ENCODE measurements around the gene LITAF. TPM values are rescaled to one million over a fixed set of nuclear protein-coding genes. Genes with fewer than 3 reads are reported as not detected.
"Not testable (repeated sequence)": the region's sequence is repeated elsewhere in the genome, so short reads cannot be mapped to it uniquely, and the experiment has no call there.

The LITAF gene
- polyA plus RNA-seq, 4 donors = 123 to 141 (median 127) TPM

- DNase-seq (ENCODE audit: low read depth in 4 of 4, low spot score in 3 of 4) = no peak
Observed at GRCh38 chr16:11529285-11529684, 57.4 kb downstream of the LITAF start.

- no peak for DNase-seq (ENCODE audit: low read depth in 4 of 4, low spot score in 3 of 4)
Observed at GRCh38 chr16:11528053-11528452, 58.7 kb downstream of the LITAF start.

GRCh38 chr16:11526655-11527350 is 59.9 kb downstream of the LITAF start:
- DNase-seq (ENCODE audit: low read depth in 4 of 4, low spot score in 3 of 4) = no peak

DNA sequence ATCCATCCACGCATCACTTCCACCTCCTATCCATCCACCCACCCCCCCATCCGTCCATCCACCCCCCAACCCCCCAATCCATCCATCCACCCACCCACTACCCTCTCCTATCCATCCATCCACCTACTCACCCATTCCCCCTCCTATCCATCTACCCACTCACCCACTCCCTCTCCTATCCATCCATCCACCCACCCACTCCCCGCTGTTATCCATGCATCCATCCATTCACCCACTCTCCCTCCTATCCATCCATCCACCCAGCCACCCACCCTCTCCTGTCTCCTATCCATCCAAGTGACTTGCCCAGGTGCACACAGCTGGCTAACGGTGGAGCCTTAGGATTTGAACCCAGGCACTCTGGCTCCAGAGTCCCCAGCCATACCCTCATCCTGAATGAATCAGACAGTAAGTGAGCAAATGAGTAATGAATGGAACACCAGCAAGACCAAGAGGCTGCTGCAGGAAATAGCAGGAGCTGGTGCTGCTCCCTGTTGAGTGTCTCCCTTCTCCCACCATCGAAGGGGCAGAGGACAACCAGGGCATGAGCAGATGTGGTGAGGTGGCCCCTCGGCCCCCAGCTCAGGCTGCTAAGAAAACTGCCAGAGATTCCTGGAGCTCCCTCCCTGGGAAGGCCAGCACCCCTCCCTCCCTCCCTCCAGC is 62.5 kb downstream of the LITAF start:
- no peak for DNase-seq (ENCODE audit: low read depth in 4 of 4, low spot score in 3 of 4)

- DNase-seq (ENCODE audit: low read depth in 4 of 4, low spot score in 3 of 4) = no peak
Observed at GRCh38 chr16:11521055-11521454, 65.7 kb downstream of the LITAF start.

DNA sequence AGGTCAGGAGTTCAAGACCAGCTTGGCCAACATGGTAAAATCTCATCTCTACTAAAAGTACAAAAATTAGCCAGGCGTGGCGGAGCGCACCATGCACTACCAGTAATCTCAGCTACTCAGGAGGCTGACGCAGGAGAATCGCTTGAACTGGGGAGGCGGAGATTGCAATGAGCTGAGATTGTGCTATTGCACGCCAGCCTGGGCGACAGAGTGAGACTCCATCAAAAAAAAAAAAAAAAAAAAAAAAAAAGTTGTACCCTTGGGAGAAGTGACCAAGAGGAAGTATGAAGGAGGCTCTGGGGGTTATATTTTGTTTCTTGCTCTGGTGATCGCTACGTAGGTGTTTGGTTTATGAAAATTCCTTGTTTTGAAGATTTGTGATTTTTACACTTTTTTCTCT is 66.3 kb downstream of the LITAF start:
- DNase-seq (ENCODE audit: low read depth in 4 of 4, low spot score in 3 of 4) = no peak

DNA sequence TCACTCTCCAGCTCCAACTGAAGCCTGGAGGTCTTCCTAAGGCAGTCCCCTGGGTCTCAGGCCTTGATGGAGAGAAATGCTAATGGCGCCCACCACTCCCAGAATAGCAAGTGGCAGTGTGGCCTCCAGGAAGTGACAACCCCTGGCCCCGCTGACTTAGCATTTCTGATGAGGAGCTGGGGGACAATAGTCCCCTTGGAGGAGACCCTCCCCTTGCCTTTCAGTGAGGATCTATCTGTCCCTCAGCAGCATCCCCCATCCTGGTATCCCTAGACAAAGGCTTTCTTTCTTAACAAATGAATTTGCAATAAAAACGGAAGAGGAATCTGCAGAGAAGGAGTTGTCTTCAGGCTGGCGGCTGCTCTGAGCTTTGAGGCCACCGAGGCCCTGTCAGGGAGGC is 68.8 kb downstream of the LITAF start:
- no peak for DNase-seq (ENCODE audit: low read depth in 4 of 4, low spot score in 3 of 4)

DNA sequence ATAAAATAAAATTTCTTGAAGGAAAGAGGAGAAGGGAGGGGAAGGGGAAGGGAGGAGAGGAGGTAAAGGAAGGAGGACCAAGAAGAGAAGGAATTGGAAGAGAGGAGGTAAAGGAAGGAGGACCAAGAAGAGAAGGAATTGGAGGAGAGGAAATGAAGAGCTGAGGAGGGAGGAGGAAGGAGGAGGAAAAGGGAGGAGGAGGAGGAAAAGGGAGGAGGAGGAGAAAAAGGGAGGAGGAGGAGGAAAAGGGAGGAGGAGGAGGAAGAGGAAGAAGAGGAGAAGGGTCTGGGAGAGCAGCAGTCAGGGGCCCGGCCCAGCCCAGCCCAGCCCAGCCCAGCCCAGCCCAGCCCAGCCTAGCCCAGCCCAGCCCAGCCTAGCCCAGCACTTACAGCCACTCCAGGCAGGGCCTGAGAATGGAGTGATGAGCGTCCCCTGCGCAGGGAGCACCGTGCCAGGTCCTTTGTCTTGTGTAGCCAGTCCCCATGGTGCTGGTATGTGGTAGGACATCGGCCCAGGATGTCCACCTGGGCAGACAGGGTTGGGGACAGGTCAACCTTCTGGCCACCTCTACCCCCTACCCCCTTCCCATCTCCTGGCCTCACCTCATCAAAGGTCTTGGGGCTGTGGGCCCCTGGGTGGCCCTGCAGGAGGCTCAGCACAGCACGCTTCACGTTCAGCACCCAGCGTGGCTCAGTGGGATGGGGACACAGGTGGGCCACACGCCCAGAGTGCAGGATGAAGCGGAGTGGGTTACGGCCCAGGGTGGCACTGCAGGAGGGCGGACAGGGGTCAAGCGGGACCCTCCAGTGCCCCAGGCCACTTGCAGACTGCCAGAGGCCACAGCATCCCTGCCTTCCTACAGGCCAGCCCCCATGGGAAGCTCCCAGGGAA is 70.9 kb downstream of the LITAF start:
- no peak for DNase-seq (ENCODE audit: low read depth in 4 of 4, low spot score in 3 of 4)

- no peak for DNase-seq (ENCODE audit: low read depth in 4 of 4, low spot score in 3 of 4)
Observed at GRCh38 chr16:11514283-11514682, 72.4 kb downstream of the LITAF start.

DNA sequence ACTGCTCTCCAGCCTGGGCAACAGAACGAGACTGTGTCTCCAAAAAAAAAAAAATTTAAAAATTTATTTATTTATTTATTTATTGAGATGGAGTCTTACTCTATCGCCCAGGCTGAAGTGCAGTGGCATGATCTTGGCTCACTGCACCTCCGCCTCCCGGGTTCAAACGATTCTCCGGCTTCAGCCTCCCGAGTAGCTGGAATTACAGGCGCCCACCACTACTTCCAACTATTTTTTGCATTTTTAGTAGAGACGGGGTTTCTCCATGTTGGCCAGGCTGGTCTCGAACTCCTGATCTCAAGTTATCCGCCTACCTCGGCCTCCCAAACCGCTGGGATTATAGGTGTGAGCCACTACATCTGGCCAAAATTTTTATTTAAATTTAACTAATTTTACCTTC is 73.4 kb downstream of the LITAF start:
- not testable (repeated sequence) for DNase-seq (ENCODE audit: low read depth in 4 of 4, low spot score in 3 of 4)

DNA sequence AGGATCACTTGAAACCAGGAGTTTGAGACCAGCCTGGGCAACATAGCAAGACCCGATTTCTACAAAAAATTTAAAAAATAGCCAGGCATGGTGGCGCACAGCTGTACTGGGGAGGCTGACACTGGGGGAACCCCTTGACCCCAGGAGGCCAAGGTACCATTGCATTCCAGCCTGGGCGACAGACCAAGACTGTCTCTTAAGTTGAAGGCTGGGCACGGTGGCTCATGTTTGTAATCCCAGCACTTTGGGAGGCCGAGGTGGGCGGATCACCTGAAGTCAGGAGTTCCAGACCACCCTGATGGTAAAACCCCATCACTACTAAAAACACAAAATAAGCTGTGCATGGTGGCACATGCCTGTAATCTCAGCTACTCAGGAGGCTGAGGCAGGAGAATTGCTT is 74.9 kb downstream of the LITAF start:
- no peak for DNase-seq (ENCODE audit: low read depth in 4 of 4, low spot score in 3 of 4)

- DNase-seq (ENCODE audit: low read depth in 4 of 4, low spot score in 3 of 4) = no peak
Observed at GRCh38 chr16:11511328-11511727, 75.4 kb downstream of the LITAF start.

DNA sequence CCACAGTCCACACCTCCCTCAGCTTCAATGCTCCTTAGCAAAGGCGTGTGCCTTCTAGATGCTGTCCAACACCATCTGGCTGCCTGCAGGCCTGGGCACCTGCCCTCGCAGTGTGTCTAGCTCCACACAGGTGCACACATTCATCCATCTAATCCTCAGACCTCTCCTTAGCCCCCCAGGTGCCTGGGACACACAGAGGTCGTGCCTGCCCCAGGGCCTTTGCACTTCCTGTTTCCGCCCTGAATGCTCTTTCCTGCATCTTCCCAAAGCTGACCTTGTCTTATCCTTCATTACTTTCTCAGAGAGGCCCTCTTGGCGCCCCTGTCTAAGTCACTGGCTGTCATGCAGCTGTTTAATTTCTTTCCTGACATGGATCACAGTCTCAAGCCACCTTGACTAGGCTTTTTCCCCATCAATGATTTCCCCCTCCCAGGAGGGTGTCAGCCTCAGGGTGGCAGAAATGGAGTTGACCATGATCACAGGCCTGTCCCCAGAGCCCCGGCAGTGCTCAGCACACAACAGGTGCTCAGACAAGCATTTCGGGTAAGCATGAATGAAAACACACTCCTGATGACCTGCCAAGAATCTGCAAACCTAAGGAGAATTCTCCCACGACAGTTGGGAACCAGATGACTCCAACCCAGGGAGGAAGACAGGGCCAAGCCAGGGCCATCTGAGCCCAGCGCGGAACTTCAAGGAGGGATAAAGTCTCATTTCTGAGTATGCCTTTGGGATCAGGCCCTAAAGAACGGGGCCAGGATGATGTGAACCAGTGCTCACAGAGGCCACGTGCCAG is 76.3 kb downstream of the LITAF start:
- DNase-seq (ENCODE audit: low read depth in 4 of 4, low spot score in 3 of 4) = no peak

GRCh38 chr16:11507991-11508390 is 78.7 kb downstream of the LITAF start:
- DNase-seq (ENCODE audit: low read depth in 4 of 4, low spot score in 3 of 4) = no peak

GRCh38 chr16:11507350-11507749 is 79.4 kb downstream of the LITAF start:
- no peak for DNase-seq (ENCODE audit: low read depth in 4 of 4, low spot score in 3 of 4)

GRCh38 chr16:11506741-11507305 is 79.9 kb downstream of the LITAF start:
- no peak for DNase-seq (ENCODE audit: low read depth in 4 of 4, low spot score in 3 of 4)

GRCh38 chr16:11504261-11504660 is 82.5 kb downstream of the LITAF start:
- DNase-seq (ENCODE audit: low read depth in 4 of 4, low spot score in 3 of 4) = not testable (repeated sequence)

DNA sequence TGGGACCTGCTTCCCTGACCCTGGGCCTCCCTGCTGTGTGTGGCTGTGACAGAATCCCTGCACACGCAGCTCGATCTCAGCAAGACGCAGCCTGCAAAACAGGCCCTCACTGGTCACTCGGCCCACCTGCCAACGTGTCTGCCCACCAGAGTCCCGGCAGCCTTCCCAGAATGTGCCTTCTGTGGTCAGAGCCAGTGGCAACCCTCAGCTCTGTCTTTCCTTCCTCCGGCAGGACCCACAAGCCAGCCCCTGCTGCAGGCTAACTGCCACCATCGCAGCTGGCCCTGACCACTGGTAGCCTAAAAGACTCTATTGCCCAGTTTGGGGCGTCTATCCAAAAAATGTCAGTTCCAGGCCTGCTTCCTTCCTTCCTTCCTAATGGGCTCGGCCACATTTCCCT is 83.2 kb downstream of the LITAF start:
- DNase-seq (ENCODE audit: low read depth in 4 of 4, low spot score in 3 of 4) = no peak

DNA sequence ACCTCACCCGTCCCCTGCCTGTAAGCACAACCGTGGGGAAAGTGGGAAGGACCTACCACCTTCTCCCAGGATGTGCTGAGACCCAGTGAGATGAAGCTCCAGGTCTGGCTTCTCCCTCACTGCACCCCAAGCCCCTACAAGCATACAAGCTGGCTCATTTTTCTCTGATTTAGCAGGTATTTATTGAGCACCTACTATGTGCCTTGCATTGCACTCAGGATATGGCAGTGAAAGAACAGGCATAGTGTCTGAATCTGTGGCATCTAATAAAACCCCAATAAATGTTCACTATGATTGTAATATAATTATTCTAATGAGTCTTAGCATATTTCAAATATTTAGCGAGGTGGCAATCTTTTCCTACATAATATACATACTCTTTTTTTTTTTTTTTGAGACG is 84.5 kb downstream of the LITAF start:
- no peak for DNase-seq (ENCODE audit: low read depth in 4 of 4, low spot score in 3 of 4)

DNA sequence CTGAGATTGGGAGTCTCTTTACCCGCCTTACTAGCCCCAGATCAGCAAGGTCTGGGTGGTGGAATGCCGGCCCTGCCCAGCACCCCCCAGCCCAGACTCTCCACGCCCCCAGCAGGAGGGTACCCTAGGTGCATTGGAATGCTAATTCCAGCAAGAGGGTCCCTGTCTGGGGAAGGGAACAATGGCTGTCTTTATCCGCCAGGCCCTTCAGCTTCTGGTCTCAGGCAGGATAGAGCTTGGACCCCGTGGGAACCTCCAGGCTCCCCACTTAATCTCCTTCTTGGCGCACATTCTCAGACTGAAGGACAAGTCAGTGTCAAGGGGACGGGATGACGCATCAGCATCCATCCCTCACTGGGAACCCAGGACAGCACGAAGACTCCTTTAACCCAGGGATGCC is 85.1 kb downstream of the LITAF start:
- DNase-seq (ENCODE audit: low read depth in 4 of 4, low spot score in 3 of 4) = no peak
